Common myeloid progenitor, CD34-positive (primary cell): ENCODE measurements around the gene RNF44.

Experiments
- CTCF ChIA-PET: fragments of 350-600 bp; sonication (Branson Sonifier 250); formaldehyde crosslinking; loops from one replicate; lab custom pipeline; 2021; ENCODE audit warnings: antibody characterized with exemption; lab: Charles Lee
- POLR2A ChIA-PET: fragments of 350-600 bp; sonication (Branson Sonifier 250); formaldehyde crosslinking; loops from one replicate; lab custom pipeline; 2021; ENCODE audit warnings: antibody characterized with exemption; lab: Charles Lee
- DNase-seq, 3 donors: peaks; one replicate each; pipeline versions ENCODE4 v3.0.0 to v3.0.0-alpha.2; 2013
- H3K27ac ChIP-seq, 2 experiments: 1 replicate in 1 of 2; 2 replicates in 1 of 2; pipeline ENCODE4 v1.7.0; 2013; ENCODE audit warnings: inconsistent platforms in 2 of 2, low read length in 2 of 2, mild to moderate bottlenecking in 2 of 2, low read depth in 1 of 2, moderate library complexity in 1 of 2; ENCODE audit not compliant: severe bottlenecking in 2 of 2, insufficient read depth in 1 of 2, poor library complexity in 1 of 2
- H3K27me3 ChIP-seq, 5 experiments: replicated peaks in 2 of 5; 1 replicate in 3 of 5; 2 replicates in 2 of 5; pipeline versions ENCODE4 v1.6.1 to v1.7.0; 2013; ENCODE audit warnings: low read length in 4 of 5, mild to moderate bottlenecking in 2 of 5, moderate library complexity in 2 of 5, inconsistent platforms in 1 of 5; ENCODE audit not compliant: insufficient read depth in 5 of 5, control insufficient read depth in 4 of 5
- H3K36me3 ChIP-seq, 4 experiments: 1 replicate in 2 of 4; 2 replicates in 2 of 4; pipeline versions ENCODE4 v1.6.1 to v1.7.0; 2013; ENCODE audit warnings: low read length in 3 of 4, control low read depth in 1 of 4, mild to moderate bottlenecking in 1 of 4; ENCODE audit not compliant: control insufficient read depth in 4 of 4, insufficient read depth in 4 of 4
- H3K4me1 ChIP-seq, 4 experiments: 1 replicate in 3 of 4; 2 replicates in 1 of 4; pipeline versions ENCODE4 v1.6.1 to v1.7.1; 2013; ENCODE audit warnings: low read length in 3 of 4, mild to moderate bottlenecking in 3 of 4, control low read depth in 1 of 4, inconsistent platforms in 1 of 4, moderate library complexity in 1 of 4; ENCODE audit not compliant: control insufficient read depth in 4 of 4, insufficient read depth in 4 of 4; ENCODE audit errors: control extremely low read depth in 1 of 4
- H3K4me3 ChIP-seq, 7 experiments: 1 replicate in 4 of 7; 2 replicates in 3 of 7; pipeline versions ENCODE4 v1.5.1 to v1.7.0; 2013; ENCODE audit warnings: mild to moderate bottlenecking in 7 of 7, low read length in 6 of 7, moderate library complexity in 6 of 7, inconsistent platforms in 2 of 7, low read depth in 2 of 7, control low read depth in 1 of 7; ENCODE audit not compliant: insufficient read depth in 4 of 7, control insufficient read depth in 1 of 7; ENCODE audit errors: extremely low read depth in 1 of 7
- H3K9me3 ChIP-seq, 5 experiments: 1 replicate in 4 of 5; 2 replicates in 1 of 5; pipeline versions ENCODE4 v1.6.1 to v1.7.1; 2013; ENCODE audit warnings: low read length in 4 of 5, mild to moderate bottlenecking in 2 of 5, inconsistent platforms in 1 of 5, low read depth in 1 of 5, moderate library complexity in 1 of 5; ENCODE audit not compliant: control insufficient read depth in 4 of 5, insufficient read depth in 2 of 5; ENCODE audit errors: control extremely low read depth in 1 of 5
- WGBS: methylation state at CpG from one replicate; pipeline ENCODE4 v1.1.5; 2013; ENCODE audit not compliant: insufficient coverage; 5-methylcytosine and 5-hydroxymethylcytosine counted together

RNF44 gene

GRCh38 chr5:176528761-176529115 is 8.5 kb downstream of the RNF44 start:
- H3K27me3 ChIP-seq, result no peaks in the 10 kb centered on the region
- no peak overlapping the region for H3K4me3 ChIP-seq
- H3K36me3 ChIP-seq, result peaks cover 9 to 52% (median 39%) of the 10 kb centered on the region in 4 experiments
- WGBS, result 96% methylated on average over 16 of the region's 17 CpGs
- no peak overlapping the region for H3K27ac ChIP-seq
- peaks cover 2 to 60% (median 48%) of the 10 kb centered on the region in 4 experiments for H3K4me1 ChIP-seq
- POLR2A ChIA-PET, result interaction anchor here (1.8 kb wide), 1 partner anchor 9 kb away, joined by 8 read pairs; the partner anchor contains the start of gene RNF44
- H3K9me3 ChIP-seq, result no peaks in the 10 kb centered on the region
- CTCF ChIA-PET, result interaction anchor here (0.6 to 3.4 kb wide), 5 partner anchors 9 to 41 kb away, joined by 3 to 29 read pairs (median 4); no protein-coding TSS in a partner anchor
- DNase-seq, result no peak

DNA sequence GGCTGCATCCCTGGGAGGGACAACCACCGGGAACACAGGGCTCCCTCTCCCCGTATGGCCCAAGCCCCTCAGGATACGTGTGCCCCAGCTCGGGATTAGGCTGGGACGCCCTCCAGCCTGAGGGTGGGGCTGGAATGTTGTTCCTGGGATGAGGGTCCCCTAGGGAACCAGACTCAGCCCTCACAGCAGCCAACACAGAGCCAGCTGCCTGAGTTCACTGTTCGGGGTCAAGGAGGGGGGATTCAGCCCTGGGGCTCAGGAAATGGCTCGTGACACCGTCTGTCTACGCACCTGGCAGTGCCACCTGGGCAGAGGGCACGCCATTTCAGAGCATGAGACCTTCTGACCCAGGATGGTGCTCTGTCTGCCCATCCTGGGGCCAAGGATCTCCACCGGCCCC is 8.9 kb downstream of the RNF44 start:
- no peaks in the 10 kb centered on the region for H3K9me3 ChIP-seq
- H3K27me3 ChIP-seq, result no peaks in the 10 kb centered on the region
- ChIA-PET CTCF (interaction anchor here (0.6 to 1.8 kb wide), 2 partner anchors 11 to 42 kb away, joined by 3 to 4 read pairs; no protein-coding TSS in a partner anchor), POLR2A (interaction anchor here (1.8 kb wide), 1 partner anchor 9 kb away, joined by 8 read pairs; the partner anchor contains the start of gene RNF44)
- 91% methylated on average over 11 of the region's 11 CpGs for WGBS
- H3K27ac ChIP-seq, result no peak overlapping the region
- no peak overlapping the region for H3K4me3 ChIP-seq
- peaks cover 9 to 52% (median 39%) of the 10 kb centered on the region in 4 experiments for H3K36me3 ChIP-seq
- no peak for DNase-seq
- H3K4me1 ChIP-seq, result peaks cover 0 to 58% (median 45%) of the 10 kb centered on the region in 4 experiments

DNA sequence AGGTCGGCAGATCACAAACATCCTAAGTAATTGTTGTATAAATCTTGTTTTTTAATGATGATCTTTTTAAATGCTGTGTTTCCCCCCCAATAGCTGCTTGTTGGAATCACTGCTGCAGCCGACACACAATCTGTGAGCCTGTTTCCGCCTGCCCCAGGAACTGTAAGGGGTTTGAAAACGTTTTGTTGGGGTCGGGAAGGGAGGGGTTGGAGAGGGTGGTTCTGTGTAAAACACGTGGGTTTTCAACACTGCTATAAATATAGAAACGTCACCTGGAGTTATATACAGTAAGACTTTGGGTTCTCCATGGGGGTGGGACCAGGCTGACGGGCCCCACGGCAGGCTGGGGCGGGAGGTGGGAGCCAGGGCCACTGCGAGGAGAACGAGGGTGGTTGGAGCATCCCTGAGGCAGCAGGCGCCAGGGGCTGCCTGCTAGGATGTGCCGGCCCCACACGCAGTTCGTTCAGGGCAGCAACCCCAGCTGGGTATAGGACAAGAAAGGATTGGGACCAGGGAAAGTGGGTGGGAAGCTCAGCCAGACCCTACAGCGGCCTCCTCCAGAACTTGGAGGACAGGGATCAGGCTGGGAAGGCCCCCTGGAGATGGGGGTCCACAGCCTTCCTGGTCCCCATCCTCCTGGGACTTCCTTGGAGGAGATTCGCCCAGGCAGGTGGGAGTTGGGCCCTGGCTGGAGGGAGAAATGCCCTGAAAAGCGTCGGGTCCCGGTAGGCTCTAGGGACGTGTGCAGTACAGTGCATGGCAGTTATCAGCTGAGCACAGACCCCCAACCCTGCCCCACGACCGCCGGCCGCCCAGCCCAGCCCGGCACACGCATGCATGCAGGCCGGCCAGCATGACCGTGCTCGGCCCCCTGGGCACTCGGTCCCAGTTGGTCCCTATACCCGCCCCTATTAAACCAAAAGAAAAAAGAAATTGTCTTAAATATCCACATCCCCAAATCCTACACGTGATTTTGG is 9.7 kb downstream of the RNF44 start:
- Histone ChIP-seq H3K9me3 (no peaks in the 10 kb centered on the region), H3K4me1 (peaks cover 0 to 53% (median 37%) of the 10 kb centered on the region in 4 experiments), H3K27ac (no peak overlapping the region), H3K27me3 (no peaks in the 10 kb centered on the region), H3K36me3 (peaks cover 9 to 52% (median 39%) of the 10 kb centered on the region in 4 experiments), H3K4me3 (no peak overlapping the region)
- no peak for DNase-seq
- ChIA-PET POLR2A (interaction anchor here (1.2 to 1.8 kb wide), 2 partner anchors 10 to 16 kb away, joined by 4 to 8 read pairs; partner anchors contain the start of gene RNF44), CTCF (no interaction called here)
- WGBS, result 88% methylated on average over 29 of the region's 34 CpGs

- CTCF ChIA-PET, result no interaction called here
- no peaks in the 10 kb centered on the region for H3K27me3 ChIP-seq
- H3K27ac ChIP-seq, result no peak overlapping the region
- WGBS, result 100% methylated on average over 1 of the region's 9 CpGs
- POLR2A ChIA-PET, result interaction anchor here (1.2 kb wide), 1 partner anchor 17 kb away, joined by 4 read pairs; no protein-coding TSS in a partner anchor
- DNase-seq, result no peak
- H3K4me3 ChIP-seq, result no peak overlapping the region
- peaks cover 9 to 44% (median 35%) of the 10 kb centered on the region in 4 experiments for H3K36me3 ChIP-seq
- peaks cover 0 to 43% (median 27%) of the 10 kb centered on the region in 4 experiments for H3K4me1 ChIP-seq
- H3K9me3 ChIP-seq, result no peaks in the 10 kb centered on the region
Observed at GRCh38 chr5:176526462-176526861, 10.7 kb downstream of the RNF44 start.

GRCh38 chr5:176525677-176526076 is 11.5 kb downstream of the RNF44 start:
- ChIA-PET CTCF (no interaction called here), POLR2A (no interaction called here)
- Histone ChIP-seq H3K4me3 (no peak overlapping the region), H3K27me3 (no peaks in the 10 kb centered on the region), H3K4me1 (peaks cover 0 to 35% (median 19%) of the 10 kb centered on the region in 4 experiments), H3K9me3 (no peaks in the 10 kb centered on the region), H3K27ac (no peak overlapping the region), H3K36me3 (peaks cover 9 to 38% (median 31%) of the 10 kb centered on the region in 4 experiments)
- 98% methylated on average over 9 of the region's 9 CpGs for WGBS
- no peak for DNase-seq

GRCh38 chr5:176524987-176525386 is 12.2 kb downstream of the RNF44 start:
- CTCF ChIA-PET, result interaction anchor here (1.2 kb wide), 1 partner anchor 16 kb away, joined by 5 read pairs; no protein-coding TSS in a partner anchor
- Histone ChIP-seq H3K4me3 (no peak overlapping the region), H3K27ac (no peak overlapping the region), H3K4me1 (peaks cover 0 to 30% (median 14%) of the 10 kb centered on the region in 4 experiments), H3K9me3 (no peaks in the 10 kb centered on the region), H3K36me3 (peaks cover 7 to 34% (median 30%) of the 10 kb centered on the region in 4 experiments), H3K27me3 (no peaks in the 10 kb centered on the region)
- no peak for DNase-seq
- POLR2A ChIA-PET, result no interaction called here
- WGBS, result 83% methylated on average over 10 of the region's 15 CpGs
